Stimulated activated naive CD8-positive, alpha-beta T cell treated with anti-CD3 and anti-CD28 coated beads, Interleukin-15, Interleukin-2, amounts not matched to agents 100 U/mL and 50 U/mL, for 24 hours (primary cell): Measurements from ENCODE around the gene DYNLL2.
"Not testable (repeated sequence)": the region's sequence is repeated elsewhere in the genome, so short reads cannot be mapped to it uniquely, and the experiment has no call there.

Source experiments
- ATAC-seq: fragments of 150-1000 bp; cut with Tn5 transposase; one replicate; pipeline ENCODE4 v1.10.0; 2021
- DNase-seq: peaks from one replicate; pipeline ENCODE4 v3.0.0; 2021

The DYNLL2 gene

DNA sequence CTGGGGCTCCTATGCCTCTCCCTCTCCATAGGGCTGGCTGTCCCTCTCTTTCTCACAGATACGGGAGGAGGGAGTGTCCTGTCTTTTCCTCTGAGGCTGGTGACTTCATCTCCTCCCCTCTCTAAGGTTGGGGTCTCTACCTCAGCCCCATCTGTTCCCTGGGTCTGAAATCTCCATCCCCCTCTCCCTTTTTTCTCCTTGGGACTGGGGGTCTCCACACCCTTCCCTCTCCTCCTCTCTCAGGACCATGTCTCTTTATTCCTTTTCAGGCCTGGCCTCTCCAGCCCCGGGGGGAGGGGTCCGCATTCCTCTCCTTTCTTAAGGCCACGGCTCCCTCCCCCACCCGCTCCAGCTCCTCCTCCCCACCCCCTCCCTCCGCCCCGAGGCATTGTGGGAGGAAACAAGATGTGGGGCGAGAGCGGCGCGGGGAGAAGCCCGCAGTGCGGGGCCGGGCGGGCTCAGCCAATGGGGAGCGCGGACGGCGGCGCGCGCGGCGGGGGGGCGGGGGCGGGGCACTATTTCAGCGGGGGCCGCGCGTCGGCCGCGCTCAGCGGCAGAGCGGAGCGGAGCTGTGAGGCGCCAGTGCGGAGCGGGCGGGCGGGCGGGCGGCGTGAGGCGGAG is at the start of gene DYNLL2:
DYNLL2 (plus strand) TSS at position 550 of the 621 bp plus-strand sequence. CDS start 3,672 bp downstream, outside the sequence.
- DNase-seq (peak; percentile 92), ATAC-seq (peak; percentile 83)

DNA sequence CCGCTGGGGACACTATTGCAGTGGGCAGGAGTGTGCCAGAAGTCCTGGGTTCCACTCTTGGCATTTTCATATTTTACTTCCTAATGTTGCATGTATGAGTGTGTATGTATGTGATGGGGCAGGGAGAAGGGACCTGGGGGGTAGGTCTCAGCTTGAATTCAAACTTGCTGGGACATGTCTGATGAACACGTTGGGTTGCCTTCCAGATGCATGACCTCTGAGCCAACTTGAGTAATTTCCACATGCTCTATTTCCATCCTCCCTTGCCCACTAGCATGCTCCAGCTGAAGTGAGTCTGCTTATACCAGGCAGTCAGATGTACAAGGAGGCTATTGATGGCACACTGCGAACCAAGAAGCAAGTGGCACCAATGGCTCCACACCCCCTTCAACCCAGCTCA is 43.2 kb upstream of the DYNLL2 start:
- DNase-seq: no peak
- ATAC-seq: no peak

- DNase-seq (no peak), ATAC-seq (no peak)
These were observed 42.8 kb upstream of the DYNLL2 start for GRCh38 chr17:58040386-58040785.

GRCh38 chr17:58041161-58041560 is 42.1 kb upstream of the DYNLL2 start:
- no peak for ATAC-seq
- DNase-seq: no peak

GRCh38 chr17:58043221-58044181 is 39.7 kb upstream of the DYNLL2 start:
- DNase-seq (no peak), ATAC-seq (no peak)

DNA sequence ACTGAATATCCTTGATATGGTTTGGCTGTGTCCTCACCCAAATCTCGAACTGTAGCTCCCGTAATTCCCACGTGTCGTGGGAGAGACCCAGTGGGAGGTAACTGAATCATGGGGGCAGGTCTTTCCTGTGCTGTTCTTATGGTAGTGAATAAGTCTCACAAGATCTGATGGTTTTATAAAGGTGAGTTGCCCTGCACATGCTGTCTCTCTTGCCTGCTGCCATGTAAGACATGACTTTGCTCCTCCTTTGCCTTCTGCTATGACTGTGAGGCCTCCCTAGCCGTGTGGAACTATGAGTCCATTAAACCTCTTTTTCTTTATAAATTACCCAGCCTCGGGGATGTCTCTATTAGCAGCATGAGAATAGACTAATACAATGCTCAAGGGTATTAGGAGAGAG is 39.0 kb upstream of the DYNLL2 start:
- not testable (repeated sequence) for ATAC-seq

GRCh38 chr17:58046239-58047094 is 36.8 kb upstream of the DYNLL2 start:
- ATAC-seq: no peak

More for the DNA sequence above, 39.0 kb upstream of the DYNLL2 start:
- not testable (repeated sequence) for DNase-seq

GRCh38 chr17:58047376-58048150 is 35.7 kb upstream of the DYNLL2 start:
- DNase-seq (no peak), ATAC-seq (no peak)

More at GRCh38 chr17:58046239-58047094, 36.8 kb upstream of the DYNLL2 start:
- DNase-seq: no peak

DNA sequence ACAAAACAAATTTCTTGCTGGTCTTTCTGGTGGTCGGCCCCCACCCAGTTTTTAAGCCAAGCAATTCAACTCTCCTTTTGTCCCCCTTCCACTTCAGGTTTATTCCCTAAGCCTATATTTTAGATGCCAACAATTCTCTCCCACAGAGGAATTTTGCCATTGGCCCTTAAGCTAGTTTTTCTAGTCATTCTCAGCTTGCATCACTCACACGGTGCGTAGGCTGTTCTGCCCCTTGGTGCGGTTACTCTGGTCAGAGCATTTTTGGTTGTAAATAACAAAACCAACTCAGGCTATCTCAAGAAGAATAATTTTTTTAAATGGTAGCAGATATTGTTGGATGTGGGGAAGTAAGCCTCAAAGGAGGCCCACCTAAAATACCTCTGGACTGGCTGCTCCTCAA is 33.7 kb upstream of the DYNLL2 start:
- DNase-seq (no peak), ATAC-seq (no peak)

- ATAC-seq: no peak
- no peak for DNase-seq
These were observed 32.3 kb upstream of the DYNLL2 start for GRCh38 chr17:58050966-58051365.

DNA sequence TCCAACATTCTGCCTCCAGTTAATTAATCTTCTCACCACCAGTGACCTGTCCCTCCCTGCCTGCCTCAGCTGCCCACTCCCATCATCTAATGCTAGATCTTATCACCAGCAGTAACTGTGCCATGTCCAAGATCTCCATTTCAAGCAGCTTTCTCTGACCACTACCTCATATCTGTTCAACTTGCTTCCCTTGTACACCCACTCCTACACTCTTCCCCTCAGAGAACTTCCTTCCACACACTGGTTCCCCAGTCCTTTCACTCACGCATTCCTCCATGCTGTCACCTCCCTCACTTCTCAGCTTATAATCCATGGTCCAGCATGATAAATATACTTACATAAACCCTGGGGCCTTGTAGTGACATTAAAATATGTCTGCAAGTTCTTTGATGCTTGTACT is 31.8 kb upstream of the DYNLL2 start:
- DNase-seq: no peak
- no peak for ATAC-seq

DNA sequence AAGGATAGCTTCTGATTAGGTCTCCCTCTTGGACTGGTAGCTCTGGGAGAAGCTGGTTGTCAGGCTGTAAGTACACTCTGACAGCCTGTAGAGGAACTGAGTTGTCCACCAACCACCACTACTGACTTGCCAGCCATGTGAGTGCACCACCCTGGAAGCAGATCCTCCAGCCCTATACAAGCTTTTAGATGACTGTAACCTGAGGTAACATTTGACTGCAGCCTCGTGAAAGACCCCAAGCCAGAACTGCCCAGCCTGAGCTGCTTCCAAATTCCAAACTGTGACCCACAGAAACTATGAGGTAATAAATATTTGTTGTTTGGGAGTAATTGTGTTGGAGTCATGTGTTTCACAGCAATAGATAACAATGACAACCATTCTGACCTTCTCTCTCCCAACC is 30.8 kb upstream of the DYNLL2 start:
- no peak for ATAC-seq
- no peak for DNase-seq

- ATAC-seq: peak; percentile 57
- DNase-seq: peak; percentile 12
These were observed 30.1 kb upstream of the DYNLL2 start for GRCh38 chr17:58052945-58053715.

DNA sequence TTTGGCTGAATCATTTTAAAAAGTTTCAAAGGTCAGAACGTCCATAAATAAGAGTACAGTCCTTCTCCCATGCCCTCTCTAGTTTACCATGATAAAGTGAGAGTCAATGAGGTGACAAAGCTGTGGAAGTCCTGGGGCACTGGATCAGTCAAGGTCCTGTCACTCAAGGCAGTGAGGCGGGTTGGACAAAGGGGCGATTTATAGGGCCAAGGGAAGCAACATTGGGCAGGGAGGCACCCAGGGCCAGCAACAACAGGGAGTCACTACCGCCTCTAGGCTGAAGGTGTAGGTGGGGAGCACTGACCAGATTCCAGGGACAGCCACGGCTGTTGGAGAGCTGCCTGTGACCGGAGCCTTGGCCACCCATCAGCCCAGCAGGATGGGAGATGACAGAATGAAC is 28.6 kb upstream of the DYNLL2 start:
- ATAC-seq: no peak
- DNase-seq: no peak

DNA sequence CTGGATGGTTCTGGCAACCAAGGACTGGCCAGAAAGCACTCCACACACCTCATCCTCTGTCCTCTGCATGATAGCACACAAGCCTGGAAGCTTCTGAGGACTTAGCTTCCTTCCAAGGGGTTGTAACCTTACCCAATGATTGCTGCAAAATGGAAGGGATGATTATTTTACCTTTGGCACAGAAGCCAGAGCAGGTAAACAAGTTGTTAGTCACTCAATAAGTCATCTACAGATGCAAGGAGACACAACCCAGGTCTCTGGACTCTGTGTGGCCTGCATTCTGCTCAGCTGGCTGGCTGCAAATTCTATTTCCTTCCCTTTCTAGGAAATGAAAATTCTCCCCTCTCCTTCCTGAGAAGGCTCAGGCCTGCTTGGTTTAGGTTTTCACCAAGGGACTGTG is 26.7 kb upstream of the DYNLL2 start:
- DNase-seq (no peak), ATAC-seq (no peak)

- ATAC-seq (no peak), DNase-seq (no peak)
These were observed 24.1 kb upstream of the DYNLL2 start for GRCh38 chr17:58059141-58059540.

- DNase-seq: no peak
These were observed 22.5 kb upstream of the DYNLL2 start for GRCh38 chr17:58060596-58061191.

DNA sequence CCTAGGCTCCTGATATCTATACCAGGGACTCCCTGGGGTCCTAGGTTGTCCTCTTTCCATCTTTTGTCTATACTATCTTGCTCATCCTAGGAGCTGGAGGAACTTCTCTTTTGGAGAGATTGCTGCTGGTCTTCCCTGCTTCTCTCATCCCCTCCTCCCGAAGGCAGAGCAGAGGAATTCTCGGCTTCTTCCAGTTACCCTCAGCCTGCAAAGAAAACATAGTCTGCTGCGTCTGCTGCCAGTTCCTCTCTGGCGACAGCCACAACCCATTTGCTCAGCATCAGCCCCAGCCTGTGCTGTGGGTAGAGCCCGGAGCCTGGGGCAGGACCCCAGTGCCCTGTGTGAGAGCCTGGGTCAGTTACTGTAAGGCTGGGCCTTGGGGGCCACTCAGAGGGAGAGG is 21.5 kb upstream of the DYNLL2 start:
- no peak for DNase-seq
- ATAC-seq: no peak

More at GRCh38 chr17:58060596-58061191, 22.5 kb upstream of the DYNLL2 start:
- ATAC-seq: no peak

- no peak for DNase-seq
These were observed 18.0 kb upstream of the DYNLL2 start for GRCh38 chr17:58065238-58065637.

DNA sequence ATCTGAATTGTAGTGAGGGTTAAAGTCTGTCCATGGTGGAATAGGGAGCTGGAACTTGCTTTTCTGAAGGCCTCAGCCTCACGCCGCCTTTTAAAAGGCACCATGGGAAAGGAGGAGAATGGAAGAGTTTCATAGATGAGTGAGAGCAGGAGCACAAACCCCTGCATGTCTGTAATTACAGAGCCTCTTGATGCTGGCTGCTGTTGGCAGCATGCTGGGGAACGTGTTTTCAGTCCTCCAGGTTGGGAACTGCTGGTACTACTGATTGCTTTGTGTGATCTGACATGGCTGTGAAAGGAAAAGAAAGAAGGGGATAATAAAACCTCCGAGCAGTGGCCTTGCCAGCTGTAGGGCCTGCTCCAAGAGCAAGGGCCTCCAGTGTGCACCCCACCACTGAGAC is 16.8 kb upstream of the DYNLL2 start:
- DNase-seq (no peak), ATAC-seq (no peak)

More at GRCh38 chr17:58065238-58065637, 18.0 kb upstream of the DYNLL2 start:
- no peak for ATAC-seq
